ENCODE measurements around the gene PPP1CC.

GRCh38 chr12:110786012-110786411, 43.3 kb upstream of the PPP1CC start:
- TF ChIP-seq, protein P1, sequence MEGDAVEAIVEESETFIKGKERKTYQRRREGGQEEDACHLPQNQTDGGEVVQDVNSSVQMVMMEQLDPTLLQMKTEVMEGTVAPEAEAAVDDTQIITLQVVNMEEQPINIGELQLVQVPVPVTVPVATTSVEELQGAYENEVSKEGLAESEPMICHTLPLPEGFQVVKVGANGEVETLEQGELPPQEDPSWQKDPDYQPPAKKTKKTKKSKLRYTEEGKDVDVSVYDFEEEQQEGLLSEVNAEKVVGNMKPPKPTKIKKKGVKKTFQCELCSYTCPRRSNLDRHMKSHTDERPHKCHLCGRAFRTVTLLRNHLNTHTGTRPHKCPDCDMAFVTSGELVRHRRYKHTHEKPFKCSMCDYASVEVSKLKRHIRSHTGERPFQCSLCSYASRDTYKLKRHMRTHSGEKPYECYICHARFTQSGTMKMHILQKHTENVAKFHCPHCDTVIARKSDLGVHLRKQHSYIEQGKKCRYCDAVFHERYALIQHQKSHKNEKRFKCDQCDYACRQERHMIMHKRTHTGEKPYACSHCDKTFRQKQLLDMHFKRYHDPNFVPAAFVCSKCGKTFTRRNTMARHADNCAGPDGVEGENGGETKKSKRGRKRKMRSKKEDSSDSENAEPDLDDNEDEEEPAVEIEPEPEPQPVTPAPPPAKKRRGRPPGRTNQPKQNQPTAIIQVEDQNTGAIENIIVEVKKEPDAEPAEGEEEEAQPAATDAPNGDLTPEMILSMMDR (IDR thresholded peaks at IDR 0.05; ENCODE audit: extremely low read depth in 1 of 2, insufficient read depth in 1 of 2, low read depth in 1 of 2, low read length in 2 of 2): no peak
- TF ChIP-seq POLR2A (IDR thresholded peaks at IDR 0.05; ENCODE audit: low read depth, low read length): no peak
- no peak for TF ChIP-seq POLR2AphosphoS5 (IDR thresholded peaks at IDR 0.05; ENCODE audit: insufficient read depth, low read depth, low read length)
- no peak for TF ChIP-seq EZH2 (IDR thresholded peaks at IDR 0.05; ENCODE audit: borderline replicate concordance, low read depth, low read length, severe bottlenecking)
- no peak for TF ChIP-seq JUN (IDR thresholded peaks at IDR 0.05; ENCODE audit: borderline replicate concordance, insufficient read depth, insufficient read length, low read depth)
- TF ChIP-seq MAX (IDR thresholded peaks at IDR 0.05; ENCODE audit: insufficient read depth, insufficient read length): no peak

Measured in endothelial cell of umbilical vein (primary cell).